Stimulated activated CD8-positive, alpha-beta memory T cell treated with anti-CD3 and anti-CD28 coated beads, Interleukin-4, amount 100 ng/mL, for 48 hours (primary cell): ENCODE results near the gene EBF3.

Experiments used
- DNase-seq: peaks from one replicate; pipeline ENCODE4 v3.0.0-alpha.2; 2020

The EBF3 gene

DNA sequence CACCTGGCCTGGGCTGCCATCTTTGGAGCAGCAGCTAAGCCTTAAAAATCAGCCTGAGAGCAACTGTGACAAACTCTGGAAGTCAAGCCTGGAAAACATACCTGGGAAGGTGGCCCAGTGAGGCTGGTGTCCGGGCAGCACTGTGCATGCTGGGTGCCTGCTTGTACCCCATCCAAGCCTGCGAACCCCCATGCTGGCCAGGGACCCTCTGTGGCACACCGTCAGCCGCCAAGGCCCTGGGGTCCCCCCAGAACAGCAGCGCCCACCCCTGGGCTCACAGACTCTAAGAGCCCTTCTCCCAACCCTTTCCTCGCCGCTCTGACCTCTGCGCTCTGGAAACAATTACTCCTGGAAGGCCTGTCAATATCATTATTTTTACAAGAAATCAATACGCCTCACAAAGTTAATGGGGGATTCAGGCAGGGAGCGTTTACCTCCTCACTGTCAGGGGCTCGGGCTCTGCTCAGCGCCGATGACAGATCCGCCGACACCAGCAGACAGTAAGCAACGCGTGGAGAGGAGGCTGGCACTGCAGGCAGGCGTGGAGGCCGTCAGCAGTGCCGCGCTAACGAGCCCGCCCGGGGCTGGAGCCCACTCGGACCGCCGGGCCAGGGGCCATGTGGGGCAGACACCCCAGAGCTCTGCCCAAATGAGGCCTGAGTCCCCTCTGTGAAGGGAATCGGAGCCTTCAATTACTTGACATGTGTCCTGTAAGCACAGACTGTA is 54.4 kb downstream of the EBF3 start:
- DNase-seq = no peak

DNA sequence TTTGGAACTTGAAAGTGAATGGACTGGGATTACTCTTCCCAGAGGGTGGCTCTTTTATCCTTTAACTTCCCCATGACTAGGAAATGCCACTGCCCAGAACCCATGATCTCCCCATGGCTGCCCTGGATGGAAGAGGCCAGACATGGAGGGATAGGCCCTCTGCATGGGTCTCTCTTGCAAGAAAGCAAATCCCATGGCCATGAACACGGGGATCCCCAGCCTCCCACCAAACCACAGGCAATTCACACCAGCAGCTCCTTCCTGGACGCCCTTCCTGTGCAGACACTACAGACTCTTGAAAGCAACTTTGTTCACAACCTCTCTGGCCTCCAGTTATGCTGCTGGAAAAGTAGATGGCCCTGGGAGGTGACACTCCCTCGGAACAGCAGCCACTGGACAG is 55.0 kb downstream of the EBF3 start:
- DNase-seq = no peak

- no peak for DNase-seq
Observed at GRCh38 chr10:129908406-129908805, 55.7 kb downstream of the EBF3 start.

DNA sequence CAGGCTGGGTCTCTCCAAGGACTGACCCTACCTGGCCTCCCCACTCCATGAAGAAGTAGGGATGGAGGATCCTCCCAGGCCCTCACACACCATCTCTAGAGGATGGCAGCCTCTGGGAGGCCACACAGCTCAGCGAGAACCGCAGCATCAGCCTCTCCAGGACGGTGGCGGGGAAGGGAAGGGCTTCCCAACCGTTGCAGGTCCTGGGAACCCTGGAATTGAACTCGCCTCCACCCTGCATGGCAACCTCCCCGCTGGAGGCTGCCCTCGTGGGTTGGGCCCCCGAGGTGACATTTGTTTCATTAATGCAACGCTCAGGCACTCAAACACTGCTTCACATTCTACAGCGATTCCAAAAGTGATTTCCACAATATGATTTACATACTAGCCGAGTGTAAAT is 58.5 kb downstream of the EBF3 start:
- no peak for DNase-seq

DNA sequence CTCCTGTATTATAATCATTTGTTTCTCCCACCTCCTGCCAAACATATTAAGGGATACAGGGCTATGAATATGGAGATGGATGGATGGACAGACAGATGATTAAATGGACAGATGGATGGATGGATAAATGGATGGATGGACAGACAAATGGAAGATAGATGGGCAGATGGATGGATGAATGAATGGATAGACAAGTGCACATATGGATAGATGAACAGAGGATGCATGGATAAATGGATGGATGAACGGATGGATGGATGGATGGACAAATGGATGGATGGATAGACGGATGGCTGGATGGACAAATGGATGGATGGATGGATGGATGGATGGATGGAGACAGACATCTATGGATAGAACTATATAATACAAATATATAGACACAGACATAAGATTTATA is 59.8 kb downstream of the EBF3 start:
- no peak for DNase-seq

DNA sequence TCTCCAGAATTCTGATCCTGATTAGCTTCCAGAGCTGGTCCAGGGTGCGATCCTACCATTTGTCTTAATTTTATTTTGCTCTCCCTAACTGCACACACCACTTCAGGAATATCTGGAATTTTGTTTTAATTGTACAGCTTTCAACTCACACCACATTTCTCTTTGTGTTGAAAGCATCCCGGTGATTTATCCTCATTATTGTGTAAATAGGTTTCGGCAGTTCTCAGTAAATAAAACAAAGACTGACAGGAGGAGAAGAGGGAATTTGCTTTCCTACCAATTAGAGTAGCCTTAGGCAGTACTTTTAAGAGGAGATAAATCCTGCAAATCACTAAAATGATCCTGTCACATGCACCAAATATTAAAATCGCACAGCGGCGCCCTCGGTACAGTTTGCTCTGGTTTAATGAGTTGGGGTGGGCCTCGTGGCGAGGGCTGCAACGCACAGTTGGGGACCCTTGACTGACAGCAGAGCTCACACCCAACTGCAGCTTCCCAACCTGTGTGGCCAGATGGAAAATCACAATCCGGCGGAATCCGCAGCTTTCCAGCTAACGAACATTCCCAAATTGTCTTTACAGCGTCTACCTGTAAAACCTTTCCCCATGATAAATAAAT is 62.6 kb downstream of the EBF3 start:
- no peak for DNase-seq

DNA sequence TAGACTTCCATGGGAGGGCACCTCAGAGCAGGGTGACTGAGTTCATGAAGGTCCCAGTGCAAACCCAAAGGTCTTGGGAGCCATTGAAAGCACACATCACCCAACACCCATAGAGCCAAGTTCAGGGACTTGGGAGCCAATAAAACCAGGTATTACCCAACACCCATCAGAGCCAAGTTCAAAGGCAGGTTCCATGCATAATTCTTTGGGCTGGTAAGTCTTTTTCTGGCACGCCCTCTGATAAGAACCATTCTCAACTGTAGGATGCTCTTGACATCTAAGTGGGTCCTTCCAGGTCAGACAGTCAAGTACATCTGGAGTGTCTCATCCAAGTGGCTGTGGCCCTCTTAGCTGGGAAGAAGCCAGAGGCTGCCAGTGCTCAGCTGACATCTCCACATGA is 63.2 kb downstream of the EBF3 start:
- no peak for DNase-seq

GRCh38 chr10:129899276-129900130 is 64.6 kb downstream of the EBF3 start:
- no peak for DNase-seq

DNA sequence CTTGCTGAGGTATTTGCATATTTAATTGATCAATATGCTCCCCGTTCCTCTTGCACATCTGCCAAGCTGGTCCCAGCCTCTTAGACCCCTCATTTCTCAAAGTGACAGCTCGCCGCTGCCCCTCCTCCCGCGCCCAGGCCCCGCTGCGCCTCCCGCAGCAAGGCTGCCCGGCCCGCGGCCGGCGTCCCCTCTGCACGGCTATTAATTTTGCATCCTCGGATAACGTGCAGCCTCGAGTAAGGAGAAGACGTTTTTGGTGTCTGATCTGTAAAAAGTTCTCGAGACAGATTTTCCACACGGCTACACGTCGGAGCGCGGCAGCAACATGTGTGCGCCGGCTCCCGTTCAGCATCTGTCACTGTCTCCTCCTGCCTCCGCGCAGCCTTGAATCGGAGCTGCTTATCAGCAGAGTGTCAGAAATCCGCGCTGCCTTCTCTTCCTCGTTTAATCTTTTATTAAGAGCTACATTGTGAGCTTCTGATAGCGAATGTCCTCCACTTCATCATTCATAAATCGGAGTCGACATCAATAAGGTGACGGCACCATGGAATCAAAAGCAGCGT is 65.3 kb downstream of the EBF3 start:
- no peak for DNase-seq

GRCh38 chr10:129897871-129898626 is 66.0 kb downstream of the EBF3 start:
- DNase-seq = no peak

GRCh38 chr10:129896860-129897200 is 67.2 kb downstream of the EBF3 start:
- DNase-seq = no peak

DNA sequence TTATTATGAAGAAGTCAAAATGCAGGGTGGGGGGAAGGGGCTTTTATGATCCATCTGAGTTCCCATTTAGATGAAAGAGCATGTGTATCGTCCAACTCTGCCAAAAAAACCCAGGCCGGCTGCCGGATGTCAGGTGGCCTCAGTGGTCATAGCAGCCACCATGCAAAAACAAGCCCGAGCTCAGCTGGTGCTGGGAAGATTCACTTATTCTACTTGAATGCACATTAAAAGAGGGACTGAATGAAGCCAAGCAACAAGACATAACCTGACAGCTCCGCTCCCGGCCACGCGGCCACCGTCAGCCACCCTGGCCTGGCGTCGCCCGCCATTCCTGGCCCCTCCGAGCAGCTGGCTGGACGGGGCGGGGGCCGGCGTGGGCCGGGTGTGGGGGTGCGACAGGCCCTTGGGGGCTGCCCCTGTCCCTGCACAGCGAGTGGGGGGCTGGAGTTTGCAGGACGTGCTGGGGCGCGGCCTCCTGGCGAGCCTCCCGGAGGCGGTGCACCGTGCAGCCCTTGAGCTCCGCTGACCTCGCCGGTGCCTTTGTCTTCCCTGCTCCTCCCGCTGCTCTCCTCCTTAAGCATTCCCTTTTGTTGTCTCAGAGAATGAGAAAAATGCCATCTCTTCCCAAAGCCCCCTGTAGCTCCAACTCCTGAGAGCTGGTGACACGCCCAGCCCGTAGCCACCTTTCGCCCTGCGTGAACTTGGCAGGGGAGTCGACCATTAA is 67.8 kb downstream of the EBF3 start:
- no peak for DNase-seq

GRCh38 chr10:129895811-129896135 is 68.3 kb downstream of the EBF3 start:
- no peak for DNase-seq

DNA sequence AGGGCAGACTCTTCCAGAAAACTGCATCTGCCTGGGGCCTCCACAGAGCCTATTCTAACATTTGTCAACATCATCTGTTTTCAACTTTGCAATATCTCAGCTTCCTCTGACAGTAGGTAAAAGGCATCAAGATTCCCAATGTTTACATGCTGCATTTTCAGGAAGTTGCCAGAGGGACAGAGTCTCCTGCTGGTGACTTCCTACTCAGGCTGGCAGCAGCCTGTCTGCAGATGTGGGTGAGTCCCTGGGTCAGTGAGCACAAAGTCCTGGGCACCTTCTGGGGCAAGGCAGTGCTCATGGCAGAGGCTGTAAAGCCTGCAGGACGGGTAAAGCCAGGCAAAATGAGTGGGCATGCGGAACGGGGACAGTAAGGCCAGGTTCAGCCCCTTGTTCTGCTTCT is 69.4 kb downstream of the EBF3 start:
- DNase-seq = no peak

GRCh38 chr10:129893104-129894089 is 70.7 kb downstream of the EBF3 start:
- no peak for DNase-seq

GRCh38 chr10:129892548-129893052 is 71.5 kb downstream of the EBF3 start:
- no peak for DNase-seq

GRCh38 chr10:129891806-129892205 is 72.3 kb downstream of the EBF3 start:
- no peak for DNase-seq

GRCh38 chr10:129890170-129890569 is 73.9 kb downstream of the EBF3 start:
- DNase-seq = no peak

GRCh38 chr10:129888784-129889616 is 75.1 kb downstream of the EBF3 start:
- peak; percentile 75 for DNase-seq
